HL-60/S4 (cell line): ENCODE measurements around the gene CMPK2.

ENCODE experiments used
- in situ Hi-C: fragments of 300-500 bp; cut with MboI; formaldehyde crosslinking; loops from 2 replicates; pipeline ENCODE4 v1.14.3; 2022; ENCODE audit warnings: low sequenced_read_pairs

The CMPK2 gene

DNA sequence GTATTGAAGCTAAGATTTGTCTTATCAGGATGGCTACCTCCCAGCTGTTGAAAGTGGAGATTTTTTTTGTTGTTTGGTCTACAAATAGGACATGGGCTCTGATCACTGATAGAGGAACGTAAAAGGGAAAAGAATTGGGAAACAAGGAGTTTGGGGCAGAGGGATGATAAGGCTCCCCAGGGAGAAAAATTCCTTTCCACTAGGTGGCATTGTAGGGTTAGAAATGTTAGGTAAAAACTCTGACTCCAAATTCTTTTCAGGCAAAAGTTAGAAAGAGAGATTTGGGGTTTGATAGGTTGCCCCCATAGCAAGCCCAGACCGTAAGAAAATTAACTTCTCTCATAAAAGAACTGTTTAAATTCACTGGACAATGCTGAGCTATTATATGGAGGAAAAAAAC, 19.8 kb downstream of the CMPK2 start:
- in situ Hi-C loops = no loop called here

DNA sequence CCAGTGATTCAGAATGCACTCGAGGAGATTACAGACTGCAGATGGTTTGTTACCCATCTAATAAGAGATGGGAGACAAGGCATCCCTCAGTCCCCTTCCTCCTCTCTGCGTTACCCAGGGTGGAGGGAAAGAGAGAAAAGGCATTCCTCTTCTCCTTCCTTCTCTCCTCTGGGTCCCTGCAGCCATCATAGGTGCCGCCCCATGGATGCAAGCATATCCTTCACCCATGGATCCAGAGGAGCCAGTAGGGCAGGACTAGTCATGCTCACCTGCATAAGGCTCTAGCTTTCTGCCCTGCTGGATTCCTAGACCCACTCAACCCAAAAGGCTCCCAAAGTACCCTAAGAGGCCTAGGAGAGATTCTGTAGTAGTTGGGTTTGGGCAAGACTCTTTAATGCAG, 20.4 kb downstream of the CMPK2 start:
- in situ Hi-C loops = no loop called here

DNA sequence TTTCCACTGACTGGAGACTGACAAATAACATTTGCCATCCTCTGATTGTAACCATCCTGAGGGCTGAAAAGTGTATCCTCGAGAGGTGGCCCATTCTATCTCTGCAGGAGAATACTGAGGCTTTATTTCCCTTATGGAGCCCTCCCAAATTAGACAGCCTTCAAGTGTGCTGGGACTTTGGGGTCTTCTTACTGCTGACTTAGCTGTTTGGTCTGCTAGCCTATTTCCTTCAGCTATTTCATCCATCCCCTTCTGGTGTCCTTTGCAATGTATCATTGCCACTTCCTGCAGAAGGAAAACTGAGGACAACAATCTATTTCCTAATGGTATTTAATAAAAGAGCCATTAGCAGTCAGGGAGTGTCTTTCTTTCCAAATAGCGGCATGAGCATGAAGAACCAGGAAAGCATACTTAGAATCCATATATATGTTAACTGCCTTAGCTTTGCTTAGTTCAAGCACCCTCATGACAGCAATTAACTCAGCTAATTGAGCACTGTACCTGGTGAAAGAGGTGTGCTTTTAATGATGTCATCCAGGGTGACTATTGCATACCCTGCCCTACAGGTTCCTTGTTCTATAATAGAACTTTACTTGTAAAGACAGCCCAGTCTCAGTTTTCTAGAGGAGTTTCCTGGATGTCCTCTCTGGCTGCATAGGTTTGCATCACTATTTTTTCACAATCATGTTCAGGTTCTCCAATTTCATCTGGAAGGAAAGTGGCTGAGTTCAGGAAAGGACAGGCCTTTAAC, 24.0 kb downstream of the CMPK2 start:
- in situ Hi-C loops = no loop called here

DNA sequence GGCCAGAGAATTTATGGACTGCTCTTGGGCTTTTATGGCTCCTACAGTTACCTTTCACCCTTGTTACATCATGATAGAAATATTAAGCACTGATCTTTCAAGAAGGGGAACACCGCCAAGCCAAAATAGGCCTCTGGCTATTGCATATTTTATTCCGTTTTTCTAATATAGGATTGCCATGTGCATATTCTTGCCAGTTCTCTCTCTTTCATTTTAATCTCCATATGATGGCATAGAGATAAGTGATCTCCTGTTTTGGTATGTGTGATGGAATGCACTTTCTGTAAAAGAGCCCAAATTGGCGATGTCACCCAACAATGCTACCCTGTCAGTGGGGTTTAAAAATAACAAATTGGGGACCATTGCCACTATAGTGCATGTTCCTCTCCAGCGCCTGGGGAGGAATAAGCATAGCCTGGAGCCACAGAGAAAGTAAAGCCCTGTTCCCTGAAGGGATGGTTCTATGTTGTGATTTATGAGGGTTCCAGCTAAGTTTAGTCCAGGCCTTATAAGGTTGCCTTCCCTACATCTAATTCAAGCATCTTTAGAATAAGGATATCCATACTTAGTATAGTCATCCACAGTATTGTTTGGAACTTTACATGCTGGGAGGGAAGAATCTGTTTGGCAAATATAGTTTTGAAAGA, 26.9 kb downstream of the CMPK2 start:
- in situ Hi-C loops = no loop called here

DNA sequence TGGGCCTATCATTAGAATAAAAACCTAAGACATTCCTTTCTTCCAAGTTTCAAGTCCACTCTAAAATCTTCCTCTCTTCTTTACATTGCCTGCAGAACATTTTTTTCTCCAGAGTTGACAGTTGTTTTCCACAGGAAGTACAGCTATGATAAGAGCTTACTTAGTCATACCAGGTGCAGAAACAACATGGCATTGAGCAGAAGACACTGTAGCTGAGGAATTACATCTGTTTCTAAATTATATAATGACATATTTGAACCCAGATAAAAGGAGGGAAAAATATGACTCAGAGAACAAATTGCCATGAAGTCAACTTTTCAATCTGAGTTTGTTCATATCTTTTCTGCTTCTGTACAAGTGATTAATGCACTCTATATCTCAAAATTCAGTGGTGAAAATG, 30.2 kb downstream of the CMPK2 start:
- in situ Hi-C loops = no loop called here

DNA sequence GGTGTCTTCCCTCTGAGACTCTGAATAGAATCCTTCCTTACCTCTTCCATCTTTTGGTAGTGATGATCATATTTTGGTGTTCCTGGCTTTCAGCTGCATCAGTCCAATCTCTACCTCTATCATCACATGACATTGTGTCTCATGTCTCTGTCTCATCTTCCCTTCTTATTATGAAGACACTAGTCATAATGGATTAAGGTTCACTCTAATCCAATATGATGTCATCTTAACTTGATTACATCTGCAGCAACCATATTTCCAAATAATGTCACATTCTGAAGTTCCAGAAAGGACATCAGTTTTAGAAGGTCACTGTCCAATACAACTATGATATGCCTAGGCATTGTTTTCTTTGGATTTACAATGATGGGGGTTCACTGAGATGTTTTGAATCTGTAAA, 31.5 kb downstream of the CMPK2 start:
- in situ Hi-C loops = no loop called here

DNA sequence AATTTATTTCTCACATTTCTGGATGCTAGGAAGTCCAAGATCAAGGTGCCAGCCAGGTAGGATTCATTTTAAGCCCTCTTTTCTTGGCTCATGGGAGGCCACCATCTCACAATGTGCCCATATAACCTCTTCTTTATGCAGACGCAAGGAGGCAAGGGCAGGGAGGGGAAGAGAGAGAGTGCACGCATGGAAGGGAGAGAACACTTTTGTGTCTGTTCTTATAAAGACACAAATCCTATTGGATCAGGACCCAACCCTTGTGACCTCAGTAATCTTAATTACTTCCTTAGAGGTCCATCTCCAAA, 32.5 kb downstream of the CMPK2 start:
- in situ Hi-C loops = no loop called here

DNA sequence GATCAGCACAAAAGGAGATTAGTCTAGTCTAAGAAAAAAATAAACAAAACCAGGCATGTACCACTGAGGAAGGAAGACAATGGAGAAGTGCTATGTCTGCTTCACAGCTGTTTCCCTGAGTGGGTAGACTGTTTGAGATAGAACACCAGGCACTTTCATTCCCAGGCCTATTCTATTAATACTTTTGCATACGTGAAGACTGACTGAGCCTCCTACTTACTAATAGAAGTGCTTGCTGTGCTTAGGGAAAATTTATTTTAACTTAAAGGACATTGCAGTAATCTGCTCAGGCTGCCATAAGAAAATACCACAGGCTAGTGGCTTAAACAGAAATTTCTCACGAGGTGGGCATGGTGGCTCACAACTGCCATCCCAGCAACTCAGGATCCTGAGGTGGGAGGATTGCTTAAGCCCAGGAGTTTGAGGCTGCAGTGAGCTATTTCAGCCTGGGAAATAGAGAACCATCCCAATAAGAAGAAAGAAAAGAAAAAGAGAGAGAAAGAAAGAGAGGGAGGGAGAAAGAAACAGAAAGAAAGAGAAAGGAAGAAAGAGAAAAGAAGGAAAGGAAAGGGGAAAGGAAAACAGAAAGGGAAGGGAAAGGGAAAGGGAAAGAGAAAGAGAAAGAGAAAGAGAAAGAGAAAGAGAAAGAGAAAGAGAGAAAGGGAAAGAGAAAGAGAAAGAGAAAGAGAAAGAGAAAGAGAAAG, 33.0 kb downstream of the CMPK2 start:
- in situ Hi-C loops = no loop called here

DNA sequence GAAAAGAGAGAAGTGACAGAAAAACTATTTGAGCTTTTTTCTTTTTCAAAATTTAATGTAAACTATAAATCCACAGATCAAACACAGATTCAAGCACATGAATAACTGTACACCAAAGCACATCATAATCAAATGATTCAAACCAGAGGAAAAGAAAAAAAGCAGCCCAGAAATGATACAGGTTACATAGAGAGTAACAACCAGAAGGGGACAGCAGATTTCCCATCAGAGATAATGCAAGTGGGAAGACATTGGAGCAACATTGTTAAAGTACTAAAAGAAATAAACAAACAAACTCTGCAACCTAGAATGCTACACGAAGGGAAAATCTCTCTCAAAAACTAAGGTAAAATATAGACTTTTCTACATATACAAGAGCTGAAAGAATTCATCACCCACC, 34.5 kb downstream of the CMPK2 start:
- in situ Hi-C loops = no loop called here

DNA sequence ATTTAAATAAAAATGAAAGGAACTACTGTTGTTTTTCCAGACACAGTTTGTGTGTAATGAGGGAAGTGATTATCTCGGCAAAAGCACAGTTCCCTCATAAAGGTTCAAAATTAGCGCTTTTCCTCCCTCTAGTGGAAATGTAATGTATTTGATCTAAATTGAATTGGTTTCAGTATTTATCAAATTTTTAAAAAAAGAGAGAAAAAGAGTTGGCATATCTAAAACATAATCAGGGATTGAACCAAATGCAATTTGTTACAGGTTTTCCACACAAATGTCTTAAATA, 37.5 kb downstream of the CMPK2 start:
- in situ Hi-C loops = no loop called here

DNA sequence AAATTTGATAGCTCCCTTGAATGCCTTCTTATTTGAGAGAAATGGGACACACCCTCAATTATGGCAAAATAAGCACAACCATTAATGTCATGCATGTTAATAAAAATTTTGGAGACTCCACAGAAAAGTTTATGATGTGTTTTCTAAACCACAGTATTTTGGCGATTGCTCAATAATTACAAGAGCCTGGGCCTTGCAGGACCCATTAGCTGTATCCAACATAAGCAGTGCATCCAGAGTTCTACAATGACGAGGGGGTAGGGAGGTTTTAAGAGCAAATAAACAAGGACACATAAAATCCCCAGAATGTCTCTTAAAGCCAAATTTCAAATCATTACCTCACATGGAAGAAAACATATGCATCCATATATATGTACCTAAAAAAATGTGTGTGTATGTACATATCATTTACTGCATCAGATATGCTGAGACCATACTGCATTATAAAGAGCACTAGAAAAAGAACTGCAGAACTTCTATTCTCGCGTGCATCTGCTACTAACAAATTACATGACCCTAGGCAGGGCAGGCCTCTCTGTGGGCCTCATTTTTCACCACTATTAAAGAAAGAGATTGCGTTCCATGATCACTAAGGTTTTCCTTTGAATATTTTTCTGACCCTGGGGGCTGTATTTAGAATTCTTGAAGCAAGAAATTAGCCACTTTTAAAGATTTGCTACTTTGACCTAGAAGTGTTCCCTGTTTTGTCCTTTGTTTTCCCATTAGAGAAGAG, 38.0 kb downstream of the CMPK2 start:
- in situ Hi-C loops = no loop called here

DNA sequence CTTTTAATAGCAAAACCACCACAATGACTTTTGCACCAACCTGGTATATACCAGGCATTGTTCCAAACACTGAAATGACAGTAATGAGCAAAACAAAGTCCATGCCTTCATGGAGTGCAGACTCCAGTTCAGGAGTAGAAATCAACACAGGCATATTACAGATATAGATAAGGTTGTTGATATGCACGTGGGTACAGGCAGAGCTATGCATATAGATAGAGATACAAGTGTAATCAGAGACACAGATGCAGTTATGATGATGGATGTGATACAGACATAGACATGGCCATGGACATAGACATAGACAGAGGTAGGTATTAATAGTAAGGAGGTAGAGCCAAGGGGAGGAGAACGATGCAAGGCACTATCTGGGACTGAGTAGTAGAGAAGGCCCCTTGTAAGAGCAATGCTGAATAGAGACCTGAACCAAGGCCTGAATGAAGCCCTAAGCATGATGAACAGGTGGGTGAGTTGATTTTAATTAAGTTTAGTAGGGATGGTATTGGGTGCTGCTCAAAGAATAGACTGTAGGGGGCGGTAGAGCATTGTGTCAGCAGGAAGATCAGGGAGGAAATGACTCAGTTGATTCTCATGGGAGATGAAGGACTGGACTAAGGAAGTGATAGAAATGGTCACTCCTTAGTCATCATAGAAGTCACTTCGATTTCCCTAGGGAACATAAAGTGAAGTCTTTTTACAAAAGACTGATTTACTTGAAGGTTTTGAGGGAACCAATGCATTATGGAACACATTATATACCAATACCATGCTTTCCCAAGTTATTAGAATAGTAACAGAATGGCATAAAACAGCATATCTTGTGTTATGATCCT, 39.4 kb downstream of the CMPK2 start:
- in situ Hi-C loops = no loop called here

DNA sequence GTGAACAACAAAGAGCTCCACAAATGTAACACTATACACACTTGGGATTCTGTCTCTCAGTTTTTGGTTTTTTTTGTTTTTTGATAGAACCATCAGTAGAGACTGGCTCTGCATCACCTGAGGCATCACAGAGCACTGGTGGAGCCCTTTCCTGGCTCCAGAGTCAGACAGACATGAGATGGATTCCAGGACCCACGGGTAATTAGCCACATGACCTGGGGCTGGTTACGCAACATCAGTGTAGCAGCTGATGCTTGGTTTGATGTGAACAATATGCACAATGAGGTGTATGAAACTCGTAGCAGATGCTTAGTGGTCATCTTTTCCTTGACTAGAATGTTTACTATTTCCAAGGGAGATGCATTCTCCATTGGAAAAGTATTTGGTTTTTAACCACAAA, 40.7 kb downstream of the CMPK2 start:
- in situ Hi-C loops = no loop called here

DNA sequence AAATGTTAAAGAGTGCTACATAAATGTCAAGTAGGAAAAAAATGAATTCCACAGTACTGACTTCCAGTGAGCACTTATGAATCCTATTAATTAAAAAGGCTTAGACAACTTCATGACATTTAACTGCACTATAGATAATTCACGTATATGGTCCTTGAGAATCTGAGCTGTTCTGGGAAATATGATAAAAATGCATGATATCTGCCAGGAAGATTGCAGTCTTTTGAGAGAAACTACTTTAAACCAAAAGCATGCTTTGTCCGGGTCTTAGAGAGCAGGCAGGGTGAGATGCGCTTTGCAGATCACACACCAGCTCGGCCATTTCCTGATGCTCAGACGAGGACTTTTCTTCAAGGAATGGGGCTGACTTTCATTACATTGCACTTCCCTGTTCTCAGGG, 42.6 kb downstream of the CMPK2 start:
- in situ Hi-C loops = no loop called here

DNA sequence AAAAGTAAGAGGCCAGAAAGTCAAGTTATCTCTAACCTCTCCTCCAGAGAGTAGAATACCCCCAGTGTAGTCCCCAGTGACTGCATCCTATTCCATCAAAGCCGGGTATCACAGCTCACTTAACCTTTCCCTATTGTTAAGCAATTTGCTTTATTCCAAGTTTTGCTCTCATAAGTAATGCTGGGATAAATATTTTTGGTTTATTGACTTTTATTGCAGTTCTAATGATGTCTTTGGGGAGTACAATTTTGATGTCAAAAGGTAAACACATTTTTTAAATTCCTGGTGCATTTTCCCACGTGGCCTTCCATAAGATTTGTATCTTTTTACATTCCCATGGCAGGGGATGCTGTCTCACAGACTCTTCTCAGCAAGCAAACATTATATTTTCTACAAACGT, 43.3 kb downstream of the CMPK2 start:
- in situ Hi-C loops = no loop called here

DNA sequence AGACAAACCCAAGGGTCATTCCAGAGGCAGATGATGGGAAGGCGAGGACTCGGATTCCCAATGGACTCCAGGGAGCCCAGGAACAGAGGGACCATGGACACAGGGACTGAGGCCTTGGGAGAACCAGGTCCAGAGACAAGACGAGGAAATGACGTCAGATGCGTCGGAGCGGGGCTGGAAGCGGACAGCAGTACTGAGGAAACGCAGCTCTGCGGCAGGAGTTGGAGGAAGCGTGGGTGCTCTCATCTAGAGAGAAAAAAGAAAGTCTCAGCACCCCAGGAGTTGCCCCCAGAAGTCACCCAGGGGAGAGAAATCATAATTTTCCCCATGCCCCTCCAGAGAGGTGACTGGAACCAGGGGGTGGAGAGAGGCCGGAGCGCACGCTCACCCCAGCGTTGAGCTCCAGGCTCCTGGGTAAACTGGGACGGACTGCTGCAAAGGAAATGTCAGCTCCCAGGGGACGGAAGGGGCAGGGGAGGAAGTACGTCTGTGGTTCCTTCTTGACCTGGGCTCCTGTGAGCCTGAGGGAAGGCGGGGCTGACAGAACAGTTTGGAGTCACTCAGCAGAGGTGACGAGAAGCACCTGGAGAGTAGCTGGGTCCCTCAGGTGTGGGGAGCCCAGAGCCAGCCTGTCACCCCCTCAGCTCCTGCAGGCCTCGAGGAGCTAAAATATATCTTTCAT, 44.7 kb downstream of the CMPK2 start:
- in situ Hi-C loops = no loop called here

DNA sequence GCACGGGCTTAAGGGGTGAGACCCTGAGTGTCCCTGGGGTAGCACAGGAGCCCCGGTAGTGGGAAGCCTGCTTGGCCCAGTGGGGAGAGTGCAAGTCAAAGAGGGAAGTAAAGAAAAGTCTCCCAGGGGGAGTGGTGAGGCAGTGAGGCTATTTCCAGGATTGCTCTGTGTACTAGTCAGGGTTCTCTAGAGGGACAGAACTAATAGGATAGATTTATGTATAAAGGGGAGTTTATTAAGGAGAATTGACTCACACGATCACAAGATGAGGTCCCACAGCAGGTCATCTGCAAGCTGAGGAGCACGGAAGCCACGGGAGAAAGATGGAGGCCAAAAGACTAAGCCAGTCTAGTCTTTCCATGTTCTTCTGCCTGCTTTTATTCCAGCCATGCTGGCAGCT, 45.5 kb downstream of the CMPK2 start:
- in situ Hi-C loops = no loop called here

DNA sequence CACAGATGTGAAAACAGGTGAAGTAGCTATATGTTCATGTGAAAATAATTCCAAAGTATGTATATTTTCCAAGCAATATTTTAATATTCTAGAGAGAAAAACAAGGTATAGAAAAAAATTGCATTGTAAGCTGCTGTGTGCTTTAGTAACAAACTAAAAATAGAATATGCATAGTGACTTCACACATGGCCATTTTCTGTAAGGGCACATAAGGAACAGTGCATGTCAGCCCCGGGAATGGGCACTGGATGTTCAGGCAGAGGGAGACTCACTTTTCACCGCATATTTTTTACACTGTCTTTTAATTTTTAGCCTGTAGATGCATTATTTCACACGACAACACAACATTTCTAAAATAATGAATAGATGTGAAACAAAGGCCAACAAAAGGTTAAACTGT, 46.0 kb downstream of the CMPK2 start:
- in situ Hi-C loops = no loop called here

DNA sequence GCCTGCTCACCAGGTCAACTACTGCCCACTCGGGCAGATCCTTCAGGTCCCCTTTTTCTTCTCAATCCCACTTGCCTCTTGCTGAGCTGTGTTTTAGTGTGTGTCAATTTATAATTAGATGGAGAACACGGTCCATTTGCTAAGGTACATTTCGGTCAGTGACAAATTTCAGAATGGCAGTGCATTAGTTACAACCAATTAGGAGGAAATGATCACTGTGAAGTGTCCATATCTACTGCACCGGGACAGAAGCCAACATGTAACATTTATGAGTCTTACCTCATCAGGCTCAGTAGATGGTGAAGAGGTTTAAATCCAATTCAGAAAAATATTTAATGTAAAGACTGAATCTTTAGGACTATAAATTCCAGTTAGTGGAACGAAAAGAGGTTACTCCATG, 47.7 kb downstream of the CMPK2 start:
- in situ Hi-C loops = no loop called here

DNA sequence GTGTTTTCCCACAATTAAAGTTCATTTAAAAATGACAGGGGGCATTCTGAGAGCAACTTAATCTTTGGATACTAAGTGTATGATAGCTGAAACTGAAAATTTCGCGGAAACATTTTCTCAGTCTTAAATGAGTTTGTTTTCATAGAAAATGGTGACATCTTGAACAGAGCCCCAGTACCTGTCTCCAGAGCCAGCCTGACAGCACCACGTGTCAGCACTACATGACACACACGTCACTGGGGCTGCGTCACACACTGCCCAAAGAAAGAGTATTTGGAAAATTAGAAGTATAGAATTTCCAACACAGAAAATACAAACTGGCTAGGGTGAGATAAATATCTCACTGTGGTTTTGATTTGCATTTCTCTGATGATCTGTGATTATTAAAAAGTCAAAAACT, 50.8 kb downstream of the CMPK2 start:
- in situ Hi-C loops = no loop called here

DNA sequence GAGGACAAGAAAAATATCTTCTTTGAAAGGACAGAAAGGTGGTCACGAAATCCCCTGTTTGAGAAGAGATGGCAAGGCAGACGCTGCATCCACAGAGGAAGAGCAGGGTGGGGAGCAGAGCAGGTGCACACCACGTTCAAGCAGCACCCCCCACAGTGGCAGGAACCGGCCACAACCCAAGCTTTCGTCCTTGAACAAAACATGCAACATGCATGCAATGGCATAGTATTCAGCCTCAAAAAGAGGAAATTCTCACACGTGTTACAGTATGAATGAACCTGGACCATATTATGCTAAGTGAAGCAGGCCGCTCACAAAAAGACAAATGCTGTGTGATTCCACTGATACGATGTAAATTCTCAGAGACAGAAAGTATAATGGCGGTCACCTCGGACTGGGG, 51.4 kb downstream of the CMPK2 start:
- in situ Hi-C loops = no loop called here
